ENCODE results near the gene C10orf90.

C10orf90 gene

DNA sequence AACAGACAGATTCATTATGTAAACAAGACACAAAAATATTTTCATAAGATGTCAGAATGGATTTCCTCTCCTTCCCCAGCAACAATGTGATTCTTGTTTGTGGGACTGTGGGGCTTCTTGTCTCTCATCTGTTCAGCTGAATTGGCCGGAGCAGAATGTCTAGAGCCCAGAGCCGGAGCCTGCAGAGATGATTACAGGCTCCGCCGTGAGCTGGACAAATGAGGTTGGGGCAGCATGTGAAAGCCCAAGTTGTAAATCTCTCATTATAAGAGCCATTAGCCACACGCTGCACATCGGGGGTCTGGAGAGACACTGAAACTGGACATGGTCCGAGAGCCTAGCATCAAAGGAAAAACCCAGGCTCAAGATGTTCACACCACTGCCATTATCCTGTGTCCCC, 145.2 kb downstream of the C10orf90 start:
- in situ Hi-C loops (cut with MboI; ENCODE audit: low sequenced_read_pairs, unreplicated experiment): no loop called here
- DNase-seq (ENCODE audit: low spot score): no peak
- TF ChIP-seq CTCF (IDR thresholded peaks at IDR 0.05; ENCODE audit: borderline replicate concordance, control extremely low read depth, extremely low read depth, insufficient read depth, missing control alignments): no peak

DNA sequence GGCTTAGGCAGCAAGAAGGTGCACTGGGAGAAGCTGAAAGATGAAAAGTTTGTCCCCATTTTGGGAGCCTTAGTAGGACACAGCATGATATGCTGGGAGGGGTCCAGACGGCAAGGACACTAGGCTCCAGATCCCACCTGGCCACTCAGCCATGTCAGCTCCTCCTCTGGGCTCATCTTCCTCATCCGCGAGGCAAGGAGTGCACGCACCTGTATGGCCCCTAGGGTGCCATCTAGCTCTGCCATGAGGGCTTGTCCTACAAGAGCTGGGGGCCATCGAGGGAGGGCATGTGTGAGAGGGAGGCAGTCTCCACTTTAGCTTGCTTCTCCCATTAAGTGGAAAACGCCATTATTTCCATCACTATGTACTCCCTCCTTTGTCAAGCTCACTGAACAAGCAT, 146.0 kb downstream of the C10orf90 start:
- in situ Hi-C loops (cut with MboI; ENCODE audit: low sequenced_read_pairs, unreplicated experiment): loop anchor here (25.0 kb wide), 1 partner anchor 537 kb away; no protein-coding TSS in a partner anchor
- no peak for DNase-seq (ENCODE audit: low spot score)
- no peak for TF ChIP-seq CTCF (IDR thresholded peaks at IDR 0.05; ENCODE audit: borderline replicate concordance, control extremely low read depth, extremely low read depth, insufficient read depth, missing control alignments)

DNA sequence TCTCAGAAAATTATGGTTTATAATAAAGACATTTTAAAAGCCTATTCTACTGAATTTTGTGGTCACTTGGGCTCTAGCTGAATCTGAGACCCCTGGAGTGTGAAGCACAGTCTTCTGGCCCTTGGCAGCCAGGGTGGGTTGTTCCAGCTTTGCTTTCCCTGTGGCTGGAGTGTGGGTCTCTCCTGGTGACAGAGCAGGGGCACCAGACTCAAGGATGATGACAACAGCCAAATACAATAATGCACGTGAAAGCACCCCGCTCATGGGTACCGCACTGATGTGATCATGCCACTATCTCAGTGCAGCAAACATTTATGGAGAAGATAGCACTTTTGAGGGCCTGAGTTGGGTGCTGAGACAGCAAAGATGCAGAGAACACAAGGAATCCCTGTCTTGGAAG, 147.4 kb downstream of the C10orf90 start:
- in situ Hi-C loops (cut with MboI; ENCODE audit: low sequenced_read_pairs, unreplicated experiment): loop anchor here (25.0 kb wide), 1 partner anchor 536 kb away; no protein-coding TSS in a partner anchor
- DNase-seq (ENCODE audit: low spot score): no peak
- no peak for TF ChIP-seq CTCF (IDR thresholded peaks at IDR 0.05; ENCODE audit: borderline replicate concordance, control extremely low read depth, extremely low read depth, insufficient read depth, missing control alignments)

- no peak for DNase-seq (ENCODE audit: low spot score)
- no peak for TF ChIP-seq CTCF (IDR thresholded peaks at IDR 0.05; ENCODE audit: borderline replicate concordance, control extremely low read depth, extremely low read depth, insufficient read depth, missing control alignments)
- in situ Hi-C loops (cut with MboI; ENCODE audit: low sequenced_read_pairs, unreplicated experiment): loop anchor here (25.0 kb wide), 1 partner anchor 534 kb away; no protein-coding TSS in a partner anchor
Observed at GRCh38 chr10:126521399-126521798, 149.1 kb downstream of the C10orf90 start.

GRCh38 chr10:126520751-126521317, 149.7 kb downstream of the C10orf90 start:
- DNase-seq (ENCODE audit: low spot score): no peak
- no peak for TF ChIP-seq CTCF (IDR thresholded peaks at IDR 0.05; ENCODE audit: borderline replicate concordance, control extremely low read depth, extremely low read depth, insufficient read depth, missing control alignments)
- in situ Hi-C loops (cut with MboI; ENCODE audit: low sequenced_read_pairs, unreplicated experiment): loop anchor here (25.0 kb wide), 1 partner anchor 534 kb away; no protein-coding TSS in a partner anchor

DNA sequence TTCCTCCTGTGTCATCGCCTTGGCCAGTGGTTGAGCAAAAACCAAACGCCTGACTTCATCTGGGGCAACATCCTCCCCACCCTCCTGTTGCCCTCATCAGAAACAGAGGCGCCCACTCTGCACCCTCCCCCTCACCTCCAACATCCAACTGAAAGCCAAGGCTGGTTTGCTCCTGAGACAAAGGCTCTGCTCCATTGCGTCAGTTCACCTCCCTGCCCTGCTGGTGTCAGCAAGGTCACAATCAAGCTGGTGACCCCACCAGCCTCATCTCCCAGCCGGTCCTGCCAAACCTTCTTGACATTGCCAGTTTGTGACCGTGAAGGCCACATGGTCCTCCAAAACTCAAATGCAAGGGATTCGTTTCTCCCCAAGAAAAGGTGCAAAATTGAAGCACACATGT, 150.5 kb downstream of the C10orf90 start:
- no peak for DNase-seq (ENCODE audit: low spot score)
- in situ Hi-C loops (cut with MboI; ENCODE audit: low sequenced_read_pairs, unreplicated experiment): loop anchor here (25.0 kb wide), 1 partner anchor 533 kb away; no protein-coding TSS in a partner anchor
- no peak for TF ChIP-seq CTCF (IDR thresholded peaks at IDR 0.05; ENCODE audit: borderline replicate concordance, control extremely low read depth, extremely low read depth, insufficient read depth, missing control alignments)
